GM12878 (cell line): ENCODE data around the gene MTRFR. TPM values are rescaled to one million over a fixed set of nuclear protein-coding genes. Genes with fewer than 3 reads are reported as not detected.
A peak's percentile ranks its signal among the peaks of the same experiment; 100 is the strongest.

Experiments
- ATAC-seq: fragments of 200-7000 bp; cut with Tn5 transposase; 3 replicates; pipeline ENCODE4 v1.9.1; 2020; ENCODE audit warnings: mild to moderate bottlenecking, moderate library complexity
- BruUV-seq: library from RNA; stranded (reverse); fragments of 400-500 nt; replicated peaks from 2 replicates; lab custom pipeline; 2021; lab: Mats Ljungman, UMichigan
- CTCF ChIA-PET: fragments of 300-600 bp; sonication (Branson Sonifier 250); formaldehyde crosslinking; extraction: SDS; loops from one replicate; lab custom pipeline; 2021; ENCODE audit warnings: inconsistent platforms; lab: Yijun Ruan, JAX
- POLR2A ChIA-PET: fragments of 350-600 bp; formaldehyde crosslinking; extraction: SDS; loops from one replicate; lab custom pipeline; 2021; ENCODE audit warnings: inconsistent platforms; lab: Charles Lee
- RAD21 ChIA-PET: fragments of 300-600 bp; sonication (Branson Sonifier 250); formaldehyde crosslinking; loops from one replicate; lab custom pipeline; 2023; ENCODE audit warnings: antibody characterized with exemption; ENCODE audit not compliant: unreplicated experiment; lab: Charles Lee
- SMC1A ChIA-PET: fragments of 300-600 bp; sonication (Branson Sonifier 250); formaldehyde crosslinking; loops from one replicate; lab custom pipeline; 2023; ENCODE audit not compliant: unreplicated experiment, uncharacterized antibody; lab: Charles Lee
- DNase-seq: peaks from one replicate; pipeline ENCODE4 v3.0.0-alpha.2; 2011; ENCODE audit warnings: low read depth, low spot score
- FAIRE-seq: peaks from 3 replicates; lab custom pipeline; 2011; peaks lifted over from hg19 to GRCh38; lab: Jason Lieb, UNC
- H2AFZ ChIP-seq: 2 replicates; pipeline ENCODE4 v1.6.0; 2011; ENCODE audit warnings: low read depth, low read length, control low read depth; ENCODE audit not compliant: control insufficient read depth
- H3K27ac ChIP-seq: 2 replicates; pipeline ENCODE4 v1.5.1; 2011; ENCODE audit warnings: control low read depth; ENCODE audit not compliant: control insufficient read depth, insufficient read depth
- H3K27me3 ChIP-seq, 2 experiments: replicated peaks in 1 of 2; 2 replicates each; pipeline versions ENCODE4 v1.6.0 to v1.6.1; 2011; ENCODE audit warnings: low read length in 1 of 2; ENCODE audit not compliant: control insufficient read depth in 2 of 2, insufficient read depth in 2 of 2
- H3K36me3 ChIP-seq, 2 experiments: 2 replicates each; pipeline ENCODE4 v1.5.1; 2011; ENCODE audit warnings: low read length in 1 of 2; ENCODE audit not compliant: control insufficient read depth in 2 of 2, insufficient read depth in 2 of 2
- H3K4me1 ChIP-seq: 2 replicates; pipeline ENCODE4 v1.6.1; 2011; ENCODE audit warnings: mild to moderate bottlenecking, low read length, moderate library complexity, mixed read lengths; ENCODE audit not compliant: control insufficient read depth, insufficient read depth
- H3K4me2 ChIP-seq: 2 replicates; pipeline ENCODE4 v1.6.0; 2011; ENCODE audit warnings: control low read depth; ENCODE audit not compliant: control insufficient read depth, insufficient read depth
- H3K4me3 ChIP-seq: fragments of 200-600 bp; sonication (generic); 2 replicates; pipeline ENCODE4 v1.5.1; 2016
- H3K79me2 ChIP-seq: 2 replicates; pipeline ENCODE4 v1.6.0; 2011; ENCODE audit warnings: low read length; ENCODE audit not compliant: control insufficient read depth, insufficient read depth
- H3K9ac ChIP-seq: 2 replicates; pipeline ENCODE4 v1.8.0; 2011; ENCODE audit warnings: low read length, control low read depth, mixed read lengths; ENCODE audit not compliant: control insufficient read depth, insufficient read depth
- H3K9me3 ChIP-seq: replicated peaks from 3 replicates; pipeline ENCODE4 v1.5.1; 2011; ENCODE audit warnings: mild to moderate bottlenecking, low read length; ENCODE audit not compliant: control insufficient read depth, insufficient read depth
- H4K20me1 ChIP-seq: 2 replicates; pipeline ENCODE4 v1.6.0; 2011; ENCODE audit not compliant: control insufficient read depth, insufficient read depth
- CBX3 ChIP-seq: fragments of 200-600 bp; sonication (generic); IDR thresholded peaks from 2 replicates; pipeline ENCODE4 v1.6.1; 2016; ENCODE audit warnings: low read depth, borderline replicate concordance
- EGR1 ChIP-seq, 2 experiments: IDR thresholded peaks; 1 replicate in 1 of 2; 2 replicates in 1 of 2; pipeline ENCODE4 v1.6.1; 2011 to 2012; ENCODE audit warnings: low read depth in 2 of 2, low read length in 2 of 2, borderline replicate concordance in 1 of 2, mild to moderate bottlenecking in 1 of 2, moderate library complexity in 1 of 2
- NFYB ChIP-seq: IDR thresholded peaks from 2 replicates; pipeline ENCODE4 v1.6.1; 2011; ENCODE audit warnings: low read depth, mild to moderate bottlenecking, low read length, improper control_type of control experiment, moderate library complexity; ENCODE audit not compliant: insufficient read depth
- NR2C2 ChIP-seq: IDR thresholded peaks from 2 replicates; pipeline ENCODE4 v1.6.1; 2011; ENCODE audit warnings: borderline replicate concordance, low read depth; ENCODE audit not compliant: control insufficient read depth, insufficient read length
- RB1 ChIP-seq: fragments of 450-650 bp; formaldehyde crosslinking; IDR thresholded peaks from 2 replicates; pipeline ENCODE4 v1.6.1; 2017; ENCODE audit warnings: mild to moderate bottlenecking, borderline replicate concordance
- SMAD1 ChIP-seq: fragments of 450-650 bp; IDR thresholded peaks from 2 replicates; pipeline ENCODE4 v1.6.1; 2018; ENCODE audit warnings: mild to moderate bottlenecking, low read depth; ENCODE audit not compliant: partially characterized antibody
- SREBF1 ChIP-seq: IDR thresholded peaks from 2 replicates; pipeline ENCODE4 v1.6.1; 2012; ENCODE audit warnings: mild to moderate bottlenecking, low read length
- SREBF2 ChIP-seq: IDR thresholded peaks from 2 replicates; pipeline ENCODE4 v1.6.1; 2012; ENCODE audit warnings: mild to moderate bottlenecking, low read length
- STAT3 ChIP-seq: IDR thresholded peaks from 2 replicates; pipeline ENCODE4 v1.6.1; 2011; ENCODE audit warnings: low read depth, low read length, improper control_type of control experiment
- TBL1XR1 ChIP-seq: IDR thresholded peaks from 2 replicates; pipeline ENCODE4 v1.6.1; 2012; ENCODE audit warnings: low read depth, low read length, improper control_type of control experiment
- WRNIP1 ChIP-seq: IDR thresholded peaks from 2 replicates; pipeline ENCODE4 v1.6.1; 2011; ENCODE audit warnings: low read depth, low read length, improper control_type of control experiment, borderline replicate concordance
- ZNF207 ChIP-seq: fragments of 450-650 bp; IDR thresholded peaks from 2 replicates; pipeline ENCODE4 v1.6.1; 2014; ENCODE audit warnings: antibody characterized with exemption, mild to moderate bottlenecking, borderline replicate concordance
- WGBS: methylation state at CpG from one replicate; pipeline ENCODE4 v1.1.6; 2016; ENCODE audit warnings: low lambda C conversion rate; ENCODE audit not compliant: insufficient replicate concordance, insufficient coverage; ENCODE audit errors: missing lambda C conversion rate; 5-methylcytosine and 5-hydroxymethylcytosine counted together
- in situ Hi-C: fragments of 300-500 bp; cut with MboI; formaldehyde crosslinking; loops from 9 replicates; pipeline ENCODE4 v1.14.3; 2018; ENCODE audit warnings: mixed read lengths
- intact Hi-C: fragments of 100-400 bp; cut with micrococcal nuclease; formaldehyde crosslinking; loops from one replicate; pipeline ENCODE4 v1.14.2; 2022; ENCODE audit not compliant: unreplicated experiment
- polyA plus RNA-seq, 11 experiments: library from polyadenylated mRNA; depleted of rRNA in 4 of 11; unstranded in 6 of 11; stranded (reverse) in 5 of 11; fragments of >200 nt; fragmentation: Nextera tagmentation in 4 of 11; fragmentation: Illumina TruSeq in 1 of 11; extraction: Ambion mirVana in 4 of 11; extraction: Trizol in 1 of 11; gene quantifications; 1 replicate in 1 of 11; 2 replicates in 10 of 11; pipeline versions ENCODE4 v1.2.1 to v1.2.3, GENCODE V29; 2011 to 2016; ENCODE audit warnings: inconsistent platforms in 2 of 11, missing spikeins in 2 of 11, low read depth in 1 of 11
- total RNA-seq, 4 experiments: library from RNA; depleted of rRNA in 3 of 4; stranded (reverse); fragments of >200 nt in 3 of 4; fragmentation: Illumina TruSeq in 1 of 4; extraction: Trizol in 1 of 4; gene quantifications; 2 replicates each; pipeline versions ENCODE4 v1.2.1 to v1.2.3, GENCODE V29; 2013 to 2021
- TF ChIP-seq, protein P1 (sequence below): fragments of 450-650 bp; IDR thresholded peaks from 2 replicates; pipeline ENCODE4 v1.6.1; 2014; ENCODE audit warnings: mild to moderate bottlenecking
- TF ChIP-seq, protein P2 (sequence below): fragments of 450-650 bp; formaldehyde crosslinking; IDR thresholded peaks from 2 replicates; pipeline ENCODE4 v1.4.0; 2022; ENCODE audit warnings: mild to moderate bottlenecking, moderate library complexity
- TF ChIP-seq, protein P3 (sequence below): fragments of 450-650 bp; IDR thresholded peaks from 2 replicates; pipeline ENCODE4 v1.6.1; 2016; ENCODE audit warnings: mild to moderate bottlenecking, moderate library complexity, borderline replicate concordance

Gene MTRFR
- total and polyA plus RNA-seq, 10 of the 15 experiments (the other 5 are each of a cell fraction or from before 2014, with no cell fraction given): 12.2 to 33.4 (median 24.8) TPM

DNA sequence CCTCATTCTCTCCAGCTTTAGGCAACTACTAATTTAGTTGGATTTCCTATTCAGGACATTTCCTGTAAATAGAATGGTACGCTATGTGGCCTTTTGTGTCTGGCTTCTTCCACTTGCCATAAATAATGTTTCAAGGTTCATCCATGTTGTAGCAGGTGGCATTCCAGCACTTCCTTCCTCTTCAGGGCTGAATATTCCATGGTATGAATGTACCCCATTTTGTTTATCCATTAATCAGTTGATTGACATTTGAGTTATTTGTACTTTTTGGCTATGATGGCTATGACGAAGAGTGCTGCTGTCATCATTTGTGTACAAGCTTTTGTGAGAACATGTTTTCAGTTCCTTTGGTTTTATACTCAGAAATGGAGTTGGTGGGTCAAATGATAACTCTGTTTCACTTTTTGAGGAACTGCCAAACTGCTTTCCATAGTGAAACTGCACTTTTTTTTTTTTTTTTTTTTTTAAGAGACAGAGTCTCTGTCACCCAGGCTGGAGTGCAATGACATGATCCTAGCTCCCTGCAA lies 44.9 kb downstream of the MTRFR start:
- no peaks in the 10 kb centered on the region for H3K9me3 ChIP-seq
- H4K20me1 ChIP-seq: no peaks in the 10 kb centered on the region
- DNase-seq (peak; percentile 79), FAIRE-seq (peak; percentile 85), ATAC-seq (peak; percentile 94)
- WGBS: 29% methylated on average over 2 of the region's 2 CpGs
- intact Hi-C loops (no loop called here), in situ Hi-C loops (no loop called here)
- ChIA-PET CTCF (interaction anchor here (0.6 to 1.2 kb wide), 3 partner anchors 40 to 103 kb away, joined by 3 to 4 read pairs (median 4); no protein-coding TSS in a partner anchor), SMC1A (interaction anchor here (0.6 to 1.6 kb wide), 7 partner anchors 15 to 310 kb away, joined by 3 to 6 read pairs (median 4); no protein-coding TSS in a partner anchor), RAD21 (interaction anchor here (0.7 to 1.3 kb wide), 6 partner anchors 45 to 1703 kb away, joined by 3 to 6 read pairs (median 4); partner anchors contain the start of genes MPHOSPH9 and MTRFR), POLR2A (interaction anchor here (0.6 to 0.7 kb wide), 6 partner anchors 69 to 778 kb away, joined by 3 to 9 read pairs (median 4); partner anchors contain the start of gene ZCCHC8)
- no peaks in the 10 kb centered on the region for H3K79me2 ChIP-seq
- peak overlapping the region; percentile 30; the same call in 1 of the 2 replicates for H3K27ac ChIP-seq
- H3K4me1 ChIP-seq: peaks cover 4% of the 10 kb centered on the region; the same call in 1 of the 2 replicates
- no peak overlapping the region for H3K9ac ChIP-seq
- peak overlapping the region; percentile 67 for H2AFZ ChIP-seq
- no peaks in the 10 kb centered on the region for H3K36me3 ChIP-seq
- BruUV-seq: no TSS peak
- no peaks in the 10 kb centered on the region for H3K27me3 ChIP-seq
- peak overlapping the region; percentile 20; the same call in 1 of the 2 replicates for H3K4me3 ChIP-seq
- H3K4me2 ChIP-seq: peak overlapping the region; percentile 65
- TF ChIP-seq, protein P1, sequence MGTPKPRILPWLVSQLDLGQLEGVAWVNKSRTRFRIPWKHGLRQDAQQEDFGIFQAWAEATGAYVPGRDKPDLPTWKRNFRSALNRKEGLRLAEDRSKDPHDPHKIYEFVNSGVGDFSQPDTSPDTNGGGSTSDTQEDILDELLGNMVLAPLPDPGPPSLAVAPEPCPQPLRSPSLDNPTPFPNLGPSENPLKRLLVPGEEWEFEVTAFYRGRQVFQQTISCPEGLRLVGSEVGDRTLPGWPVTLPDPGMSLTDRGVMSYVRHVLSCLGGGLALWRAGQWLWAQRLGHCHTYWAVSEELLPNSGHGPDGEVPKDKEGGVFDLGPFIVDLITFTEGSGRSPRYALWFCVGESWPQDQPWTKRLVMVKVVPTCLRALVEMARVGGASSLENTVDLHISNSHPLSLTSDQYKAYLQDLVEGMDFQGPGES: no peak
- TF ChIP-seq WRNIP1 (no peak), TBL1XR1 (peak; percentile 79), SREBF2 (no peak), SREBF1 (no peak), STAT3 (0 out of 2 replicates have a peak, but pooled peaks have one; percentile 86), EGR1 (IDR thresholded peaks at IDR 0.05; ENCODE audit: borderline replicate concordance in 1 of 2, low read depth in 2 of 2, low read length in 2 of 2) (no peak), ZNF207 (no peak), NR2C2 (no peak), RB1 (no peak; the same call in 1 of the 2 replicates), NFYB (no peak), SMAD1 (no peak), CBX3 (no peak)
- TF ChIP-seq, protein P2, sequence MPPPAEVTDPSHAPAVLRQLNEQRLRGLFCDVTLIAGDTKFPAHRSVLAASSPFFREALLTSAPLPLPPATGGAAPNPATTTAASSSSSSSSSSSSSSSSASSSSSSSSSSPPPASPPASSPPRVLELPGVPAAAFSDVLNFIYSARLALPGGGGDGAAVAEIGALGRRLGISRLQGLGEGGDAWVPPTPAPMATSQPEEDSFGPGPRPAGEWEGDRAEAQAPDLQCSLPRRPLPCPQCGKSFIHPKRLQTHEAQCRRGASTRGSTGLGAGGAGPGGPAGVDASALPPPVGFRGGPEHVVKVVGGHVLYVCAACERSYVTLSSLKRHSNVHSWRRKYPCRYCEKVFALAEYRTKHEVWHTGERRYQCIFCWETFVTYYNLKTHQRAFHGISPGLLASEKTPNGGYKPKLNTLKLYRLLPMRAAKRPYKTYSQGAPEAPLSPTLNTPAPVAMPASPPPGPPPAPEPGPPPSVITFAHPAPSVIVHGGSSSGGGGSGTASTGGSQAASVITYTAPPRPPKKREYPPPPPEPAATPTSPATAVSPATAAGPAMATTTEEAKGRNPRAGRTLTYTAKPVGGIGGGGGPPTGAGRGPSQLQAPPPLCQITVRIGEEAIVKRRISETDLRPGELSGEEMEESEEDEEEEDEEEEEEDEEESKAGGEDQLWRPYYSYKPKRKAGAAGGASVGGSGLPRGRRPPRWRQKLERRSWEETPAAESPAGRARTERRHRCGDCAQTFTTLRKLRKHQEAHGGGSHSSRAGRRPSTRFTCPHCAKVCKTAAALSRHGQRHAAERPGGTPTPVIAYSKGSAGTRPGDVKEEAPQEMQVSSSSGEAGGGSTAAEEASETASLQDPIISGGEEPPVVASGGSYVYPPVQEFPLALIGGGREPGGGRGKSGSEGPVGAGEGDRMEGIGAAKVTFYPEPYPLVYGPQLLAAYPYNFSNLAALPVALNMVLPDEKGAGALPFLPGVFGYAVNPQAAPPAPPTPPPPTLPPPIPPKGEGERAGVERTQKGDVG (CRISPR knock-in tag): no peak
- TF ChIP-seq, protein P3, sequence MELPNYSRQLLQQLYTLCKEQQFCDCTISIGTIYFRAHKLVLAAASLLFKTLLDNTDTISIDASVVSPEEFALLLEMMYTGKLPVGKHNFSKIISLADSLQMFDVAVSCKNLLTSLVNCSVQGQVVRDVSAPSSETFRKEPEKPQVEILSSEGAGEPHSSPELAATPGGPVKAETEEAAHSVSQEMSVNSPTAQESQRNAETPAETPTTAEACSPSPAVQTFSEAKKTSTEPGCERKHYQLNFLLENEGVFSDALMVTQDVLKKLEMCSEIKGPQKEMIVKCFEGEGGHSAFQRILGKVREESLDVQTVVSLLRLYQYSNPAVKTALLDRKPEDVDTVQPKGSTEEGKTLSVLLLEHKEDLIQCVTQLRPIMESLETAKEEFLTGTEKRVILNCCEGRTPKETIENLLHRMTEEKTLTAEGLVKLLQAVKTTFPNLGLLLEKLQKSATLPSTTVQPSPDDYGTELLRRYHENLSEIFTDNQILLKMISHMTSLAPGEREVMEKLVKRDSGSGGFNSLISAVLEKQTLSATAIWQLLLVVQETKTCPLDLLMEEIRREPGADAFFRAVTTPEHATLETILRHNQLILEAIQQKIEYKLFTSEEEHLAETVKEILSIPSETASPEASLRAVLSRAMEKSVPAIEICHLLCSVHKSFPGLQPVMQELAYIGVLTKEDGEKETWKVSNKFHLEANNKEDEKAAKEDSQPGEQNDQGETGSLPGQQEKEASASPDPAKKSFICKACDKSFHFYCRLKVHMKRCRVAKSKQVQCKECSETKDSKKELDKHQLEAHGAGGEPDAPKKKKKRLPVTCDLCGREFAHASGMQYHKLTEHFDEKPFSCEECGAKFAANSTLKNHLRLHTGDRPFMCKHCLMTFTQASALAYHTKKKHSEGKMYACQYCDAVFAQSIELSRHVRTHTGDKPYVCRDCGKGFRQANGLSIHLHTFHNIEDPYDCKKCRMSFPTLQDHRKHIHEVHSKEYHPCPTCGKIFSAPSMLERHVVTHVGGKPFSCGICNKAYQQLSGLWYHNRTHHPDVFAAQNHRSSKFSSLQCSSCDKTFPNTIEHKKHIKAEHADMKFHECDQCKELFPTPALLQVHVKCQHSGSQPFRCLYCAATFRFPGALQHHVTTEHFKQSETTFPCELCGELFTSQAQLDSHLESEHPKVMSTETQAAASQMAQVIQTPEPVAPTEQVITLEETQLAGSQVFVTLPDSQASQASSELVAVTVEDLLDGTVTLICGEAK: peak; percentile 17; the same call in 1 of the 2 replicates
